NT2/D1 (cell line): ENCODE results near the gene ZNF92.

Source experiments
- DNase-seq: peaks from one replicate; pipeline ENCODE4 v3.0.0-alpha.2; 2011; ENCODE audit warnings: low read depth, low spot score
- H3K27me3 ChIP-seq: 2 replicates; pipeline ENCODE4 v1.6.0; 2011; ENCODE audit warnings: mild to moderate bottlenecking; ENCODE audit not compliant: insufficient read length, insufficient read depth
- H3K36me3 ChIP-seq: 2 replicates; pipeline ENCODE4 v1.6.1; 2011; ENCODE audit warnings: mild to moderate bottlenecking, low read length, mixed read lengths; ENCODE audit not compliant: insufficient read depth, insufficient read length
- H3K4me1 ChIP-seq: 2 replicates; pipeline ENCODE4 v1.5.1; 2011; ENCODE audit not compliant: insufficient read depth, insufficient read length
- H3K4me3 ChIP-seq: 2 replicates; pipeline ENCODE4 v1.5.1; 2011; ENCODE audit warnings: low read depth; ENCODE audit not compliant: insufficient read length
- H3K9ac ChIP-seq: 2 replicates; pipeline ENCODE4 v1.6.0; 2011; ENCODE audit warnings: low read depth; ENCODE audit not compliant: insufficient read length
- H3K9me3 ChIP-seq: 2 replicates; pipeline ENCODE4 v1.5.1; 2011; ENCODE audit warnings: mild to moderate bottlenecking, low read length; ENCODE audit not compliant: insufficient read depth
- SUZ12 ChIP-seq: IDR thresholded peaks from 2 replicates; pipeline ENCODE4 v1.6.1; 2011; ENCODE audit not compliant: insufficient read length, insufficient read depth; ENCODE audit errors: extremely low read depth
- YY1 ChIP-seq: IDR thresholded peaks from 2 replicates; pipeline ENCODE4 v1.6.1; 2011; ENCODE audit not compliant: insufficient read length, insufficient read depth
- ZNF274 ChIP-seq: IDR thresholded peaks from 2 replicates; pipeline ENCODE4 v1.6.1; 2011; ENCODE audit warnings: mild to moderate bottlenecking, low read depth, low read length

ZNF92 gene

GRCh38 chr7:65369843-65370242, 3.8 kb upstream of the ZNF92 start:
- Histone ChIP-seq H3K4me1 (no peaks in the 10 kb centered on the region), H3K9me3 (no peaks in the 10 kb centered on the region), H3K36me3 (no peaks in the 10 kb centered on the region), H3K9ac (no peak overlapping the region), H3K27me3 (no peaks in the 10 kb centered on the region), H3K4me3 (no peak overlapping the region)
- no peak for DNase-seq
- TF ChIP-seq SUZ12 = no peak
- no peak for TF ChIP-seq ZNF274
- TF ChIP-seq YY1 = no peak

DNA sequence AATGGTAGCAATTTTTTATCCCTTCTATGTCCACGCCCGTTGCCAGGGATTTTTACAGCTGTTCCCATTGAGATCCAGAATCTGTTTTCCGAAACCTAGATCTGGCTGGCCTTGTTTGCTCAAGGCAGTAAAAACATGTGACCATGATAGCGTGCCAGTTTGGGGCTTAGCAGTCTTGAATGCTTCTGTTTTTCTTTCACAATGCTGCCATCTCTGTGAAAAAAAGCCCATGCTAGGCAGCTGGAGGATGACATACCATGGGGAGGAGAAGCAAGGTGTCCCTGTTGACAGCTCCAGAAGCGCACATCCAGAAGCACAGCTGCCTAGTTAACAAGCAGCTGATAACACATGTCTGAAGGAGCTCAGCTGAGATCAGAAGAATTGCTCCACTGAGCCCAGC, 2.2 kb upstream of the ZNF92 start:
- Histone ChIP-seq H3K4me1 (no peaks in the 10 kb centered on the region), H3K36me3 (peaks cover 14% of the 10 kb centered on the region), H3K27me3 (no peaks in the 10 kb centered on the region), H3K9ac (no peak overlapping the region), H3K9me3 (no peaks in the 10 kb centered on the region), H3K4me3 (no peak overlapping the region)
- no peak for TF ChIP-seq YY1
- TF ChIP-seq SUZ12 = no peak
- no peak for TF ChIP-seq ZNF274
- no peak for DNase-seq

DNA sequence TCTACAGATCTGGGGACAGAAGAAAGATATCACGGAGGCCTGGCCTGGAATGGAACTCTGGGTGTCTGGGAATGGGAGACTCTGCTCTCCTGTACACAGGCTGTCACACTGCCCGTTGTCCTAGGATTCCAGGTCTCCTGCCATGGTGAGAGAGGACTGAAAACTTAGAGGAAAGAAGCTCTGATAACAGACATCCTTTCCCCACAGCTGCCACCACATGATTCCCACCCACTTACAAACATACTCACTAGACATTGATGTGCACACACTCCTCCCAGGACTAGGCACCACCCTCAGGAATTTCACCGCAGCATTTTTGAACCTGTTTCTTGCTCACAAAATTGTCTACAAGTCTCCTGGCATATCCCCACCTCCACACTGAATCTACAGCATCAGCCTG, 5.7 kb downstream of the ZNF92 start:
- TF ChIP-seq YY1 (no peak), ZNF274 (no peak), SUZ12 (no peak)
- Histone ChIP-seq H3K36me3 (peaks cover 48% of the 10 kb centered on the region), H3K9ac (no peak overlapping the region), H3K4me1 (no peaks in the 10 kb centered on the region), H3K27me3 (no peaks in the 10 kb centered on the region), H3K9me3 (no peaks in the 10 kb centered on the region), H3K4me3 (no peak overlapping the region)
- no peak for DNase-seq

- no peaks in the 10 kb centered on the region for H3K4me1 ChIP-seq
- no peak overlapping the region for H3K9ac ChIP-seq
Observed at GRCh38 chr7:65381742-65382141, 8.1 kb downstream of the ZNF92 start.

DNA sequence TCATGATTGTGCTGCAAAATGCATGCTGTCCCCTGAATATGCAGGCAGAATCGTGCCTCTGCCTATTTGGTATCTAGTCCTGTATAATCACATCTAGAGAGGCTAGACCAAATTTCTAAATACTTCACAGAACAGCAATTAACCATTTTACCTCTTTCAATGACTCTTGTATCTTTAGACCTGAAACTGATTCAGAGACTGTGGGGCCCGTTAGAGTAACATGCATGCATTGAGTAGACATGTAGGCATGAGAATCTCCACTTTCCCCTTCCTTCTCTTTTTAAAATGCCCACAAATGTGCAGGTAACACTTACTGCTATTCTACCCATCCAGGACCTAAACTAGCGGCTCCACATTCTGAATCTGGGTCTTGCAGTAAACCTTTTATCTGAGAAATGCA, 8.8 kb downstream of the ZNF92 start:
- no peaks in the 10 kb centered on the region for H3K27me3 ChIP-seq
- no peaks in the 10 kb centered on the region for H3K4me1 ChIP-seq
- H3K36me3 ChIP-seq = peaks cover 33% of the 10 kb centered on the region
- TF ChIP-seq ZNF274 = no peak
- TF ChIP-seq YY1 = no peak
- TF ChIP-seq SUZ12 = no peak
- H3K4me3 ChIP-seq = no peak overlapping the region
- no peak for DNase-seq
- H3K9ac ChIP-seq = no peak overlapping the region
- no peaks in the 10 kb centered on the region for H3K9me3 ChIP-seq

More at GRCh38 chr7:65381742-65382141, 8.1 kb downstream of the ZNF92 start:
- Histone ChIP-seq H3K9me3 (no peaks in the 10 kb centered on the region), H3K27me3 (no peaks in the 10 kb centered on the region), H3K4me3 (no peak overlapping the region), H3K36me3 (peaks cover 34% of the 10 kb centered on the region)
- no peak for DNase-seq
- TF ChIP-seq YY1 = no peak
- TF ChIP-seq ZNF274 = no peak
- TF ChIP-seq SUZ12 = no peak

GRCh38 chr7:65387891-65388290, 14.2 kb downstream of the ZNF92 start:
- H3K36me3 ChIP-seq = peaks cover 52% of the 10 kb centered on the region
- no peaks in the 10 kb centered on the region for H3K9me3 ChIP-seq
- no peaks in the 10 kb centered on the region for H3K27me3 ChIP-seq
- no peak for DNase-seq
- H3K9ac ChIP-seq = no peak overlapping the region
- no peaks in the 10 kb centered on the region for H3K4me1 ChIP-seq
- TF ChIP-seq YY1 (no peak), ZNF274 (no peak), SUZ12 (no peak)
- H3K4me3 ChIP-seq = no peak overlapping the region

DNA sequence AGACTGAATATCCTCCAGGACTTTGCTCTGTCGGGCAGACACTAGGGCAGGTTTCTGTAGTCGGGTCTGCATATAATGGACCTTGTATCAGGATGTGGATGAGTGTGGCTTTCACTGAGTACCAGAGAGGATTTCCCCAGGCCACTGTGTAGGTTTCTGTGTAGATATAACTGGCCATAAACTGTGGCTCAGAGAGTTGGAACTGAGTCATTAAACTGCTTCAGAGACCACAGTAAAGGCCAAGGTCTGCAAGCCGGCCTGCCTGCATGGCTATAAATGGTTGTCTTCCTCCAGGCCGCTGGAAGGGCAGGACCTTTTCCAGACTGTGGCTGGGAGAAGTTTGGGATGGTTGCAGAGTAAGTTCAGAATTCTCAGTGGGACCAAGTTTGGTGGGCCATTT, 16.9 kb downstream of the ZNF92 start:
- H3K9me3 ChIP-seq = no peaks in the 10 kb centered on the region
- H3K4me3 ChIP-seq = no peak overlapping the region
- H3K27me3 ChIP-seq = no peaks in the 10 kb centered on the region
- no peak overlapping the region for H3K9ac ChIP-seq
- TF ChIP-seq SUZ12 (no peak), YY1 (no peak), ZNF274 (no peak)
- no peaks in the 10 kb centered on the region for H3K4me1 ChIP-seq
- DNase-seq = no peak
- H3K36me3 ChIP-seq = peaks cover 66% of the 10 kb centered on the region
